Measurements from ENCODE around the gene EPHB2. TPM values are rescaled to one million over a fixed set of nuclear protein-coding genes. Genes with fewer than 3 reads are reported as not detected.

Gene EPHB2
- total RNA-seq, 3 donors from 2014 or later = 22.7 to 76.7 (median 70.8) TPM

DNA sequence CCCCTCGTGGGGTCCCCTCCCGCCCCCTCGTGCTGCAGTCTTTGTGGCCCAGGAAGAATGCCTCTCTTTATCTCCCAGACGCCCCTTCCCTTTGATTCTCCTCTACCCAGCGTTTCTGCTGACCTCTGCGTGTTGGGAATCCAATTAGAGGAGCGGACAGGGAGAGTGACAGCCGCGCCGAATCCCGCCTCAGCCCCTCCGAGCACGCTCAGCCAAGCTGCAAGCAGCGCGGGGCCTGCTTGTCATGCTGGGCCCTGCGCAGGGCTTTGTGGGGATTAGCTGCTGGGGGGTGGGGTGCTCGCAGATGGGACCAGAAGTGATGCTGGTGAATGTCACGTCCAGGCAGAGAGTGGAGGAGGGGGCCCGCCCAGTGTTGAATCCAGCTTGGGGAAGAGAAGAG is 91.1 kb downstream of the EPHB2 start:
- no peaks in the 10 kb centered on the region for H3K4me1 ChIP-seq (ENCODE audit: low read depth)
- H3K36me3 ChIP-seq (ENCODE audit: low read depth) = no peaks in the 10 kb centered on the region
- TF ChIP-seq, protein P1, sequence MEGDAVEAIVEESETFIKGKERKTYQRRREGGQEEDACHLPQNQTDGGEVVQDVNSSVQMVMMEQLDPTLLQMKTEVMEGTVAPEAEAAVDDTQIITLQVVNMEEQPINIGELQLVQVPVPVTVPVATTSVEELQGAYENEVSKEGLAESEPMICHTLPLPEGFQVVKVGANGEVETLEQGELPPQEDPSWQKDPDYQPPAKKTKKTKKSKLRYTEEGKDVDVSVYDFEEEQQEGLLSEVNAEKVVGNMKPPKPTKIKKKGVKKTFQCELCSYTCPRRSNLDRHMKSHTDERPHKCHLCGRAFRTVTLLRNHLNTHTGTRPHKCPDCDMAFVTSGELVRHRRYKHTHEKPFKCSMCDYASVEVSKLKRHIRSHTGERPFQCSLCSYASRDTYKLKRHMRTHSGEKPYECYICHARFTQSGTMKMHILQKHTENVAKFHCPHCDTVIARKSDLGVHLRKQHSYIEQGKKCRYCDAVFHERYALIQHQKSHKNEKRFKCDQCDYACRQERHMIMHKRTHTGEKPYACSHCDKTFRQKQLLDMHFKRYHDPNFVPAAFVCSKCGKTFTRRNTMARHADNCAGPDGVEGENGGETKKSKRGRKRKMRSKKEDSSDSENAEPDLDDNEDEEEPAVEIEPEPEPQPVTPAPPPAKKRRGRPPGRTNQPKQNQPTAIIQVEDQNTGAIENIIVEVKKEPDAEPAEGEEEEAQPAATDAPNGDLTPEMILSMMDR (IDR thresholded peaks at IDR 0.05) = no peak
- DNase-seq = no peak
- intact Hi-C loops (cut with DNase I, micrococcal nuclease) = no loop called here
- no peak for ATAC-seq
- no peaks in the 10 kb centered on the region for H3K9me3 ChIP-seq
- H3K4me3 ChIP-seq = no peak overlapping the region

DNA sequence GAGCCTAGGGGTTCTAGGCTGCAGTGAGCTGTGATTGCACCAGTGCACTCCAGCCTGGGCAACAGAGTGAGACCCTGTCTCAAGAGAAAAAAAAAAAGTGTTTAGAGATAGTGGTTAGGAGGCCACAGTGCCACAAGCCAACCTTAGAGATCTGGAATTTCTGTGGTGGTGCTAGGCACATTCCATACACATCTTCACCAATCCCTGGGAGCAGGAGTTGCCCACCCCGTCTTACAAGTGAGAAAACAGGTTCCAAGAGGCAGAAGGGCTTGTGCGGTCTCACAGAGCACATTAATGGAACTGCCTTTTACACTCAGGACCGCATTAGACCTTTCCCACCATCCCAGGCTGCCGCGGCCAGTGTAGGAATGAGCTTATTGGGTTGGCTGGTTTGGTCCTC is 93.2 kb downstream of the EPHB2 start:
- TF ChIP-seq, protein P1 (IDR thresholded peaks at IDR 0.05) = no peak
- intact Hi-C loops (cut with DNase I, micrococcal nuclease) = no loop called here
- H3K36me3 ChIP-seq (ENCODE audit: low read depth) = no peaks in the 10 kb centered on the region
- ATAC-seq (no peak), DNase-seq (no peak)
- H3K4me3 ChIP-seq = no peak overlapping the region
- H3K4me1 ChIP-seq (ENCODE audit: low read depth) = no peaks in the 10 kb centered on the region
- H3K9me3 ChIP-seq = no peaks in the 10 kb centered on the region

DNA sequence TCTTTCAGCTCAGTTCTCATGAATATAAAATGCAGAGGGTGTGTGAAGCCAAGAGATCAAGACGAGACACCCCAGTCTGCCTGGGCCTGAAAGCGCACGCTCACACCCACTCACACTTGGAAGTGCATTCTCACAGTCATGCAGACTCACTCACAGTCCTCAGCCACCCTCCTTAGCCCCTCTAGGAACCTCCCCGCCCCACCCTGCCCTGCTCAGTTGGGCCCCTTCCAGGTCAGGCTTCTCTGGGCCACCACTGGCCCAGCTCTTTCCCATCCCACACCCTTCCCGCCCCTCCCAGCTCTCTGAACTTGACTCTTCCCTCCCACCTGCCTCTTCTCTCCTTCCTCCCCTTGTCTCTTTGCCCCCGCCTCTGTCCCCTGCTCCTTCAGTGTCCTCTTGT is 93.8 kb downstream of the EPHB2 start:
- Histone ChIP-seq H3K36me3 (ENCODE audit: low read depth) (no peaks in the 10 kb centered on the region), H3K9me3 (no peaks in the 10 kb centered on the region)
- no peak for ATAC-seq

DNA sequence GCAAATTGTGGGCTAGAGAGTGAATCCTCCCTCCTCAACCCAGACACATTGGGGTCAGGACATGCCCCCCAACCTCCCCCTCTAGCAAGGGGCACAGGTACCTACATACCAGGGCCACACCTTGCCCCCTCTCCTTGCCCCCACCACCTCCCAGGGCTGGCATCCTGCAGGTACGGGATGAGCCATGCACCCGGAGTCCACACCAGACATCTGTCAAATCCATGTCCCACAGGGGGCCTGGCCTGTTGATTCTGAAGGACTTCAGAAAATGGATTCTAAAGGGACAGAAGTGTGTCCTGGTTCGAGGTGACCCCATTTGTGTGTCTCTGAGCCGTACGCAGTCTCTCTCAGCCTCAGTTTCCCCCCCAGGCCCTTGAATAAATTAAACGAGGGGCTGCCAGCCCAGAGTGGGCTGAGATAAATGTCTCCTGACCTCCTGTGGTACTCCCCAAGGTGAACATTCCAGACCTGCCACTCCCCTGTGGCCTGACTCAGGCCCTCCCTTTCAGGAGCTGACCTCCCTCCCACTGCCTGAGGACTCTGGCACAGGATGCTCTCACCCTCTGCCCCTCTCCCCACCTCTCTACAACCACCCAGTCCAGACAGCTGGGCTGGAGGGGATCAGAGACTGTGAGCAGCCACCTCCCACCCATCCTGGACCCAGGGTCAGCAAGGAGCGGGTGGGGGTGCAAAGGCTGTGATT is 94.5 kb downstream of the EPHB2 start:
- DNase-seq (no peak), ATAC-seq (no peak)
- Histone ChIP-seq H3K9me3 (no peaks in the 10 kb centered on the region), H3K36me3 (ENCODE audit: low read depth) (no peaks in the 10 kb centered on the region), H3K4me1 (ENCODE audit: low read depth) (no peaks in the 10 kb centered on the region), H3K4me3 (no peak overlapping the region)
- TF ChIP-seq, protein P1 (IDR thresholded peaks at IDR 0.05) = no peak
- intact Hi-C loops (cut with DNase I, micrococcal nuclease) = no loop called here

More for the DNA sequence above, 93.8 kb downstream of the EPHB2 start:
- DNase-seq = no peak
- H3K4me1 ChIP-seq (ENCODE audit: low read depth) = no peaks in the 10 kb centered on the region
- TF ChIP-seq, protein P1 (IDR thresholded peaks at IDR 0.05) = no peak
- no peak overlapping the region for H3K4me3 ChIP-seq
- intact Hi-C loops (cut with DNase I, micrococcal nuclease) = no loop called here

DNA sequence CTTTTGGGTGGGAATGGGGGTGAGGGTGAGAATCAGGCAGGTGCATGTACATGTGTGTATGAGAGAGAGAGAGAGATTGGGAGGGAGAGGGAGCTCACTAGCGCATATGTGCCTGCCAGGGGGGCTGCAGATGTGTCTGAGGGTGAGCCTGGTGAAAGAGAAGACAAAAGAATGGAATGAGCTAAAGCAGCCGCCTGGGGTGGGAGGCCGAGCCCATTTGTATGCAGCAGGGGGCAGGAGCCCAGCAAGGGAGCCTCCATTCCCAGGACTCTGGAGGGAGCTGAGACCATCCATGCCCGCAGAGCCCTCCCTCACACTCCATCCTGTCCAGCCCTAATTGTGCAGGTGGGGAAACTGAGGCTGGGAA is 95.0 kb downstream of the EPHB2 start:
- no peak overlapping the region for H3K4me3 ChIP-seq
- ATAC-seq (no peak), DNase-seq (no peak)
- H3K9me3 ChIP-seq = no peaks in the 10 kb centered on the region
- intact Hi-C loops (cut with DNase I, micrococcal nuclease) = no loop called here
- H3K4me1 ChIP-seq (ENCODE audit: low read depth) = no peaks in the 10 kb centered on the region
- no peaks in the 10 kb centered on the region for H3K36me3 ChIP-seq (ENCODE audit: low read depth)
- TF ChIP-seq, protein P1 (IDR thresholded peaks at IDR 0.05) = no peak

DNA sequence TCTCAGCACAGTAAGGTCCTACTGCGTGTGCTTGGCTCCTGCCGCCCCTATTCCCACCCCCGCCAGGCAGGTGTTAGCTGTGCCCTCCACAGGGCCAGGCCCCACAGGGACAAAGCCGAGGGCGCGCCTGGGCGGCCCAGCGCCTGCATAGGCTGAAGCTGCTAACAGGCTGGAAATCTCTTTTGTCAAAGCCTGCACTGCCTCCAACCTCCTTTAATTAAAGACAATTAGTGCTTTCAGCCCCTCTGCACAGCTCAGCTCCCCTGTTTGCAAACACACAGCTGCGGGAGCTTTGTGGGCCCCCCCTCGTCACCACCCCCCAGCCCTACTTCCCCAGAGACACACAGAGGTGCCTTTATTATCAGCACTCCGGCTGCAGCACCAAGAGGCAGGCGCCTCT is 95.9 kb downstream of the EPHB2 start:
- ATAC-seq (no peak), DNase-seq (no peak)
- Histone ChIP-seq H3K36me3 (ENCODE audit: low read depth) (no peaks in the 10 kb centered on the region), H3K4me3 (no peak overlapping the region), H3K4me1 (ENCODE audit: low read depth) (no peaks in the 10 kb centered on the region), H3K9me3 (no peaks in the 10 kb centered on the region)
- intact Hi-C loops (cut with DNase I, micrococcal nuclease) = no loop called here
- TF ChIP-seq, protein P1 (IDR thresholded peaks at IDR 0.05) = no peak
